ENCODE data around the gene GPR21.

DNA sequence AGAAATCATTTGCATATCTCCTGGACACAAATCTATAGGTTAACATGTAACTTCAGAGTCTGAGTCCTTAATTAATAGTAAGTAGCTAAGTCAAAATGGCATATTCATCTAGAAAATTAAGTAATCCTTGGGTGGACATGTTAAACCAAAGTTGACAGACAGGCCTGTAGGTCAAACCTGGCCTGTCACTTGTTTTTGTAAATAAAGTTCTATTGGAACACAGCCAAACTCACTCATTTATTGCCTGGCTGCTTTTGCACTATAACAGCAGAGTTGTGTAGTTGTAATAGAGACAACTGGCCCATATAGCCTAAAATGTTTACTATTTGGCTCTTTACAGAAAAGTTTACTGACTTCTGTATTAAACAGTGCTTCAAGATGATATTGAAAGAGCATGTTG is 24.6 kb upstream of the GPR21 start:
- TF ChIP-seq SNAI2 (CRISPR knock-in tag; IDR thresholded peaks at IDR 0.05) (no peak), CSDC2 (CRISPR knock-in tag; IDR thresholded peaks at IDR 0.05) (no peak), OSR1 (CRISPR knock-in tag; IDR thresholded peaks at IDR 0.05) (no peak), GLIS3 (CRISPR knock-in tag; IDR thresholded peaks at IDR 0.05) (no peak), RARB (CRISPR knock-in tag; IDR thresholded peaks at IDR 0.05) (no peak), ZFP3 (CRISPR knock-in tag; IDR thresholded peaks at IDR 0.05) (no peak), ZFP30 (CRISPR knock-in tag; IDR thresholded peaks at IDR 0.05) (no peak), ARNTL (CRISPR knock-in tag; IDR thresholded peaks at IDR 0.05; ENCODE audit: borderline replicate concordance, low read depth) (no peak), ZC3H10 (CRISPR knock-in tag; IDR thresholded peaks at IDR 0.05) (no peak), ESRRG (CRISPR knock-in tag; IDR thresholded peaks at IDR 0.05) (no peak)
- TF ChIP-seq, protein P1, sequence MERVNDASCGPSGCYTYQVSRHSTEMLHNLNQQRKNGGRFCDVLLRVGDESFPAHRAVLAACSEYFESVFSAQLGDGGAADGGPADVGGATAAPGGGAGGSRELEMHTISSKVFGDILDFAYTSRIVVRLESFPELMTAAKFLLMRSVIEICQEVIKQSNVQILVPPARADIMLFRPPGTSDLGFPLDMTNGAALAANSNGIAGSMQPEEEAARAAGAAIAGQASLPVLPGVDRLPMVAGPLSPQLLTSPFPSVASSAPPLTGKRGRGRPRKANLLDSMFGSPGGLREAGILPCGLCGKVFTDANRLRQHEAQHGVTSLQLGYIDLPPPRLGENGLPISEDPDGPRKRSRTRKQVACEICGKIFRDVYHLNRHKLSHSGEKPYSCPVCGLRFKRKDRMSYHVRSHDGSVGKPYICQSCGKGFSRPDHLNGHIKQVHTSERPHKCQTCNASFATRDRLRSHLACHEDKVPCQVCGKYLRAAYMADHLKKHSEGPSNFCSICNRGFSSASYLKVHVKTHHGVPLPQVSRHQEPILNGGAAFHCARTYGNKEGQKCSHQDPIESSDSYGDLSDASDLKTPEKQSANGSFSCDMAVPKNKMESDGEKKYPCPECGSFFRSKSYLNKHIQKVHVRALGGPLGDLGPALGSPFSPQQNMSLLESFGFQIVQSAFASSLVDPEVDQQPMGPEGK (CRISPR knock-in tag; IDR thresholded peaks at IDR 0.05; ENCODE audit: borderline replicate concordance), result no peak

Data from SK-N-SH treated with all-trans-retinoic acid at 6 μM for 48 hours (cell line).